ENCODE data around the gene TFR2.

TFR2 gene

GRCh38 chr7:100654908-100655831 lies 13.8 kb upstream of the TFR2 start:
- DNase-seq (ENCODE audit: low read depth, low spot score), result no peak

GRCh38 chr7:100649826-100650565 lies 8.6 kb upstream of the TFR2 start:
- peak; percentile 30 for DNase-seq (ENCODE audit: low read depth, low spot score)

GRCh38 chr7:100642534-100642907 lies 1.2 kb upstream of the TFR2 start:
- DNase-seq (ENCODE audit: low read depth, low spot score), result no peak

GRCh38 chr7:100641860-100642533 lies 645 bp upstream of the TFR2 start:
- no peak for DNase-seq (ENCODE audit: low read depth, low spot score)

GRCh38 chr7:100640517-100641440 lies 573 bp downstream of the TFR2 start:
- DNase-seq (ENCODE audit: low read depth, low spot score), result no peak

GRCh38 chr7:100639995-100640516 lies 1.3 kb downstream of the TFR2 start:
- DNase-seq (ENCODE audit: low read depth, low spot score), result no peak

- peak; percentile 47 for DNase-seq (ENCODE audit: low read depth, low spot score)
Observed at GRCh38 chr7:100632951-100633717, 8.2 kb downstream of the TFR2 start.

GRCh38 chr7:100630066-100630465 lies 11.3 kb downstream of the TFR2 start:
- DNase-seq (ENCODE audit: low read depth, low spot score), result no peak

- peak; percentile 94 for DNase-seq (ENCODE audit: low read depth, low spot score)
Observed at GRCh38 chr7:100629117-100629716, 12.1 kb downstream of the TFR2 start.

- DNase-seq (ENCODE audit: low read depth, low spot score), result no peak
Observed at GRCh38 chr7:100627238-100627549, 14.2 kb downstream of the TFR2 start.

- DNase-seq (ENCODE audit: low read depth, low spot score), result peak; percentile 44
Observed at GRCh38 chr7:100626530-100627237, 14.7 kb downstream of the TFR2 start.

- no peak for DNase-seq (ENCODE audit: low read depth, low spot score)
Observed at GRCh38 chr7:100626055-100626454, 15.3 kb downstream of the TFR2 start.

- DNase-seq (ENCODE audit: low read depth, low spot score), result no peak
Observed at GRCh38 chr7:100623951-100624824, 17.2 kb downstream of the TFR2 start.

- no peak for DNase-seq (ENCODE audit: low read depth, low spot score)
Observed at GRCh38 chr7:100621554-100621953, 19.8 kb downstream of the TFR2 start.

GRCh38 chr7:100620804-100621203 lies 20.5 kb downstream of the TFR2 start:
- DNase-seq (ENCODE audit: low read depth, low spot score), result no peak

GRCh38 chr7:100620239-100620638 lies 21.1 kb downstream of the TFR2 start:
- DNase-seq (ENCODE audit: low read depth, low spot score), result no peak

GRCh38 chr7:100614308-100614861 lies 27.0 kb downstream of the TFR2 start:
- DNase-seq (ENCODE audit: low read depth, low spot score), result no peak
